GM18951 (cell line): ENCODE results near the gene FEV.

Experiments used
- POLR2A ChIP-seq: IDR thresholded peaks from 4 replicates; pipeline ENCODE4 v1.6.1; 2011; ENCODE audit warnings: mild to moderate bottlenecking; ENCODE audit not compliant: insufficient read length, insufficient read depth; ENCODE audit errors: extremely low read depth
- in situ Hi-C: fragments of 300-500 bp; cut with MboI; formaldehyde crosslinking; loops from one replicate; pipeline ENCODE4 v1.12.0; 2022; ENCODE audit warnings: low sequenced_read_pairs, mixed read lengths, inconsistent platforms; ENCODE audit not compliant: unreplicated experiment

FEV gene

GRCh38 chr2:219023045-219023605 is 38.1 kb upstream of the FEV start:
- no peak for TF ChIP-seq POLR2A
- in situ Hi-C loops = no loop called here

- TF ChIP-seq POLR2A = no peak
- in situ Hi-C loops = no loop called here
Measured at GRCh38 chr2:219022616-219023015, 37.6 kb upstream of the FEV start.

- no peak for TF ChIP-seq POLR2A
- in situ Hi-C loops = no loop called here
Measured at GRCh38 chr2:219022041-219022440, 37.1 kb upstream of the FEV start.

GRCh38 chr2:219021591-219021990 is 36.6 kb upstream of the FEV start:
- no peak for TF ChIP-seq POLR2A
- in situ Hi-C loops = no loop called here

GRCh38 chr2:219020604-219021365 is 35.8 kb upstream of the FEV start:
- in situ Hi-C loops = no loop called here
- no peak for TF ChIP-seq POLR2A

GRCh38 chr2:219019436-219019835 is 34.5 kb upstream of the FEV start:
- in situ Hi-C loops = no loop called here
- no peak for TF ChIP-seq POLR2A

GRCh38 chr2:219018726-219019125 is 33.7 kb upstream of the FEV start:
- in situ Hi-C loops = no loop called here
- TF ChIP-seq POLR2A = no peak

GRCh38 chr2:219018286-219018685 is 33.3 kb upstream of the FEV start:
- in situ Hi-C loops = no loop called here
- TF ChIP-seq POLR2A = no peak

GRCh38 chr2:219017201-219017931 is 32.4 kb upstream of the FEV start:
- in situ Hi-C loops = no loop called here
- no peak for TF ChIP-seq POLR2A

- in situ Hi-C loops = no loop called here
- no peak for TF ChIP-seq POLR2A
Measured at GRCh38 chr2:219016721-219017120, 31.7 kb upstream of the FEV start.

GRCh38 chr2:219010873-219011272 is 25.9 kb upstream of the FEV start:
- in situ Hi-C loops = no loop called here

GRCh38 chr2:219010162-219010756 is 25.3 kb upstream of the FEV start:
- in situ Hi-C loops = no loop called here
- TF ChIP-seq POLR2A = no peak

More at GRCh38 chr2:219010873-219011272, 25.9 kb upstream of the FEV start:
- TF ChIP-seq POLR2A = no peak

GRCh38 chr2:219009294-219009693 is 24.3 kb upstream of the FEV start:
- in situ Hi-C loops = no loop called here
- TF ChIP-seq POLR2A = no peak
